ENCODE results near the gene ABLIM3.
"Not testable (repeated sequence)": the region's sequence is repeated elsewhere in the genome, so short reads cannot be mapped to it uniquely, and the experiment has no call there.

Gene ABLIM3

GRCh38 chr5:149260761-149261160, 119.5 kb downstream of the ABLIM3 start:
- peaks cover 12% of the 10 kb centered on the region for H3K27me3 ChIP-seq (ENCODE audit: low read depth)
- in situ Hi-C loops (cut with MboI; ENCODE audit: low sequenced_read_pairs): no loop called here
- no peaks in the 10 kb centered on the region for H3K9me3 ChIP-seq
- no peaks in the 10 kb centered on the region for H3K36me3 ChIP-seq (replicated peaks)
- H3K4me1 ChIP-seq: no peaks in the 10 kb centered on the region
- no peak overlapping the region for H3K4me3 ChIP-seq
- no peak for DNase-seq (ENCODE audit: low spot score in 2 of 2)

DNA sequence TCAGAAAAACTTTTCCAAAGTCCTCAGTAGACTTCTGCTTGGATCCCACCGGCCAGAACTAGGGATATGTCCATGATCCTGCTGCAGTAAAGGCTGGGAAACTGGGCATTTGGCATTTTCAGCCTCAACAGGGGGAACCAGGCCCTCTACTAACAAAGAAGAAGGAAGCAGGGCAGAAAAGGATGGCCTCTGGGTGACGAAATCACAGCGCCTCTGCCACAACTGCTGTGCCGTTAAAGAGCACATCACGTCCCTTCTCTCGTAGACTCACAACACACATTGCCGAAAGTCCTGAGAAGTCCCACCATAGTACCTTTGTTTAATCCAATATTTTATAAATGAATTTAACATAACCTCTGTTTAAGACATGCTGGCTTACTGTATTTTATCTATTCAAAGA, 120.0 kb downstream of the ABLIM3 start:
- peaks cover 12% of the 10 kb centered on the region for H3K27me3 ChIP-seq (ENCODE audit: low read depth)
- no peaks in the 10 kb centered on the region for H3K9me3 ChIP-seq
- in situ Hi-C loops (cut with MboI; ENCODE audit: low sequenced_read_pairs): no loop called here
- no peaks in the 10 kb centered on the region for H3K36me3 ChIP-seq (replicated peaks)
- H3K4me3 ChIP-seq: no peak overlapping the region
- DNase-seq (ENCODE audit: low spot score in 2 of 2): no peak
- H3K4me1 ChIP-seq: no peaks in the 10 kb centered on the region

- no peaks in the 10 kb centered on the region for H3K4me1 ChIP-seq
- no peaks in the 10 kb centered on the region for H3K9me3 ChIP-seq
- H3K4me3 ChIP-seq: no peak overlapping the region
- no peaks in the 10 kb centered on the region for H3K36me3 ChIP-seq (replicated peaks)
- in situ Hi-C loops (cut with MboI; ENCODE audit: low sequenced_read_pairs): no loop called here
- peaks cover 9% of the 10 kb centered on the region; the same call in 1 of the 2 replicates for H3K27me3 ChIP-seq (ENCODE audit: low read depth)
- no peak for DNase-seq (ENCODE audit: low spot score in 2 of 2)
Measured at GRCh38 chr5:149262315-149262714, 121.0 kb downstream of the ABLIM3 start.

DNA sequence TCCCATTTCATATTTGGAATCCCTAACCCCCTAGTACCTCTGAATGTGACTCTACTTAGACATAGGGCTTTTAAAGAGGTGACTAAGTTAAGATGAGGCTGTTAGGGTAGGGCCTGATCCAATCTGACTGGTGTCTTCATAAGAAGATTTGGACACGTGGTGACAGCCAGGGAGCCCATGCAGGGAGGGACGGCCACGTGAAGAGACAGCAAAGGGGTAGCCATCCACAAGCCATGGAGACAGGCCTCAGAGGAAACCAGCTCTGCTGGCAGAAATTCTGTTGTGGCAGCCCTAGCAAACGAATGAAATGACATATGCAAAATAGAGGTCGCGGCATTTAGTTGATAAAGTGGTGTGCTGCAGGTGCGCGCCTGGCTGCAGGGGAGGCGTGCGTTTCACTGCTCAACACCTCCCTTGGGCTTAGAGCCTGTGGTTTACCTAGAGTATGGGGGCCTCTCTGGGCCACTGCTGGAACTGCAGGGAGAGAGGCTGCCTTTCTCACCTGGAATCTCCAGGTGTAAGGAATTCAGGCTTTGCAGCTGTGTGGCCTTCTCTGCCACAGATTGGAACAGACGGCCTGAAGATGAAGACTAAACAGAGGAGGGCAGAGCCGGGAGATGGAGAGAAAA, 123.3 kb downstream of the ABLIM3 start:
- Histone ChIP-seq H3K36me3 (replicated peaks) (no peaks in the 10 kb centered on the region), H3K9me3 (peaks cover 6% of the 10 kb centered on the region; the same call in 1 of the 2 replicates), H3K27me3 (ENCODE audit: low read depth) (peaks cover 9% of the 10 kb centered on the region; the same call in 1 of the 2 replicates), H3K4me1 (no peaks in the 10 kb centered on the region), H3K4me3 (no peak overlapping the region)
- in situ Hi-C loops (cut with MboI; ENCODE audit: low sequenced_read_pairs): no loop called here
- DNase-seq (ENCODE audit: low spot score in 2 of 2): peak in 1 of 2 experiments; percentile 34

- no peak for DNase-seq (ENCODE audit: low spot score in 2 of 2)
- no peaks in the 10 kb centered on the region for H3K4me1 ChIP-seq
- peaks cover 8% of the 10 kb centered on the region; the same call in 1 of the 2 replicates for H3K27me3 ChIP-seq (ENCODE audit: low read depth)
- in situ Hi-C loops (cut with MboI; ENCODE audit: low sequenced_read_pairs): no loop called here
- no peaks in the 10 kb centered on the region for H3K36me3 ChIP-seq (replicated peaks)
- no peak overlapping the region for H3K4me3 ChIP-seq
- peaks cover 6% of the 10 kb centered on the region; the same call in 1 of the 2 replicates for H3K9me3 ChIP-seq
Measured at GRCh38 chr5:149265068-149265465, 123.8 kb downstream of the ABLIM3 start.

DNA sequence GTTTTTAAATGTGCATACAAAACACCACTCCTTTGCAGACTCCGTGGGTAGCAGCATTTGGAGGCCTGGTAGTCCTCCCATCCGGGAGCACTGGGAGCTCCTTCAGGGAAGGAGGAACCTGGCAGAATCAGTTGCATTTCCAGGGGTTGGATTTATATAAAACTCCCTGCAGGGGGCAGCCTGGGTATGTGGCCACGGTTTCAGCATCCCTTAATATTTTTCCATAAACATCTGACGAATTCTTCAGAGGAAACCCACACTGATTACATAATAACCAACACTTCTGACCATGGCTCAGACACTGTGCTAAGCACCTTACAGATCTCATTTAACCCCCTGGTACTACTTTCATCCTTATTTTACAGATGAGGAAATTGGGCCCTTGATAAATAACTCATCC, 124.3 kb downstream of the ABLIM3 start:
- H3K4me3 ChIP-seq: no peak overlapping the region
- H3K4me1 ChIP-seq: no peaks in the 10 kb centered on the region
- no peaks in the 10 kb centered on the region for H3K36me3 ChIP-seq (replicated peaks)
- peak in 1 of 2 experiments; percentile 10 for DNase-seq (ENCODE audit: low spot score in 2 of 2)
- in situ Hi-C loops (cut with MboI; ENCODE audit: low sequenced_read_pairs): no loop called here
- peaks cover 5% of the 10 kb centered on the region; the same call in 1 of the 2 replicates for H3K27me3 ChIP-seq (ENCODE audit: low read depth)
- H3K9me3 ChIP-seq: peaks cover 6% of the 10 kb centered on the region; the same call in 1 of the 2 replicates

DNA sequence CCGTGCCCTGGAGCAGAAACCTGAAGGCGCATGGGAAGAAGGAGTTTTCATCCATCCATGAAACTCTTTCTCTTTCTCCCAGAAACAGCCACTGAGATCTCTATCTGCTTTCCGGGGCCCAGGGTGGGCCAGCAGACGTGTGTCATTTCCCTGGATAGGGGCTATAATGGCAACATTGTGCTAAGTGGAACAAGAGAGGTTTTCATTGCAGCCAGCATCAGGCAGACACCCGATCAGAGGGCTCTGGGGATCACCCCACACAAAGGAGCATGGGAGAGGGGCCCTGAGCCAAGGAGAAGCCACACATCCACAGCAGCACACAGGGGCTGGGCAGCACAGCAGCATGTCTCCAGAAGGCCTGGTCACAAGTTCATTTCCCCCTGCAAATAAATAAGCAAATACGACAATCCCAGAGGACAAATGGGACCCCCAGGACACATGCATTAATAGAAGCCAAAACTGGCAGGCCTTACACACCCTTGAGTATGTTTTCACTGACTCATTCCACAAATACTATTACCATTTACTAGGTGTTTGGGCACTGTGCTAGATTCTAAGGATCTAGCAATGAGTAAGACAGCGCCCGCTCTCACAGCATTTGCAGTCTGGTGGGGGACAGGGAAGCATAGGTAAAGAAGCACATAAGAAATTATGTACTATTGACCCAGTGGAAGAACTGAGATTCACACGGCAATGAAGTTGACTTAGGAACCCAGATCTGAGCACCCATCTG, 126.1 kb downstream of the ABLIM3 start:
- in situ Hi-C loops (cut with MboI; ENCODE audit: low sequenced_read_pairs): no loop called here
- Histone ChIP-seq H3K9me3 (peaks cover 6% of the 10 kb centered on the region; the same call in 1 of the 2 replicates), H3K4me1 (peaks cover 1% of the 10 kb centered on the region), H3K4me3 (no peak overlapping the region), H3K27me3 (ENCODE audit: low read depth) (peaks cover 3% of the 10 kb centered on the region; the same call in 1 of the 2 replicates), H3K36me3 (replicated peaks) (no peaks in the 10 kb centered on the region)
- no peak for DNase-seq (ENCODE audit: low spot score in 2 of 2)

- Histone ChIP-seq H3K36me3 (replicated peaks) (no peaks in the 10 kb centered on the region), H3K4me3 (no peak overlapping the region), H3K4me1 (peaks cover 3% of the 10 kb centered on the region), H3K9me3 (peaks cover 6% of the 10 kb centered on the region; the same call in 1 of the 2 replicates), H3K27me3 (ENCODE audit: low read depth) (peaks cover 3% of the 10 kb centered on the region; the same call in 1 of the 2 replicates)
- in situ Hi-C loops (cut with MboI; ENCODE audit: low sequenced_read_pairs): no loop called here
- peak in 1 of 2 experiments; percentile 59 for DNase-seq (ENCODE audit: low spot score in 2 of 2)
Measured at GRCh38 chr5:149268928-149269557, 127.8 kb downstream of the ABLIM3 start.

DNA sequence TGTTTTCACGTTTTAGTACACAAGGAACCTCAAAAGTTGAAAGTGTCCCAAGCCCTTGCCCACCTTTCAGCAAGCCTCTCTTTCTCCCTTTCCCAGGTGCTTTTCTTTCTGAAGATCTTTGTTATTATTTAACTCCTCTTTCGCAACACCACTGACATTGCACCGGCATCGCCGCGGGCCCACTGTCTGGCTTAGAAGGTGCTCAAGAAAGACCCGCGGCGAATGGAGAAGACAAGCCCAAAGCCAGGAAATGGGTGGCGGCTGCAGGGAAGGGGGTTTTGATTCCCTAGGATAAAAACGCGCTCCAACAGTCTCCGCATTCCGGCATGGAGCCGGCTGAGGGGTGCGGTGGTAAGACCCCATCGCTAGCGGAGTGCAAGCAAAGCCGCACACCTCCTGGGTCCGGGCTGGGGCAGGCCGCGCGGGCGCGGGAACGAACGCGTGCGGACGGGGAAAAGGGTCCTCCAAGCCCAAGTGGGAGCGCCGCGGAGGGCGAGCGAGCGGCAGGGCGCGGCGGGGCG, 130.0 kb downstream of the ABLIM3 start:
- no peaks in the 10 kb centered on the region for H3K27me3 ChIP-seq (ENCODE audit: low read depth)
- H3K36me3 ChIP-seq (replicated peaks): no peaks in the 10 kb centered on the region
- in situ Hi-C loops (cut with MboI; ENCODE audit: low sequenced_read_pairs): no loop called here
- peak overlapping the region; percentile 24 for H3K4me3 ChIP-seq
- no peak for DNase-seq (ENCODE audit: low spot score in 2 of 2)
- peaks cover 6% of the 10 kb centered on the region; the same call in 1 of the 2 replicates for H3K9me3 ChIP-seq
- H3K4me1 ChIP-seq: peaks cover 3% of the 10 kb centered on the region

DNA sequence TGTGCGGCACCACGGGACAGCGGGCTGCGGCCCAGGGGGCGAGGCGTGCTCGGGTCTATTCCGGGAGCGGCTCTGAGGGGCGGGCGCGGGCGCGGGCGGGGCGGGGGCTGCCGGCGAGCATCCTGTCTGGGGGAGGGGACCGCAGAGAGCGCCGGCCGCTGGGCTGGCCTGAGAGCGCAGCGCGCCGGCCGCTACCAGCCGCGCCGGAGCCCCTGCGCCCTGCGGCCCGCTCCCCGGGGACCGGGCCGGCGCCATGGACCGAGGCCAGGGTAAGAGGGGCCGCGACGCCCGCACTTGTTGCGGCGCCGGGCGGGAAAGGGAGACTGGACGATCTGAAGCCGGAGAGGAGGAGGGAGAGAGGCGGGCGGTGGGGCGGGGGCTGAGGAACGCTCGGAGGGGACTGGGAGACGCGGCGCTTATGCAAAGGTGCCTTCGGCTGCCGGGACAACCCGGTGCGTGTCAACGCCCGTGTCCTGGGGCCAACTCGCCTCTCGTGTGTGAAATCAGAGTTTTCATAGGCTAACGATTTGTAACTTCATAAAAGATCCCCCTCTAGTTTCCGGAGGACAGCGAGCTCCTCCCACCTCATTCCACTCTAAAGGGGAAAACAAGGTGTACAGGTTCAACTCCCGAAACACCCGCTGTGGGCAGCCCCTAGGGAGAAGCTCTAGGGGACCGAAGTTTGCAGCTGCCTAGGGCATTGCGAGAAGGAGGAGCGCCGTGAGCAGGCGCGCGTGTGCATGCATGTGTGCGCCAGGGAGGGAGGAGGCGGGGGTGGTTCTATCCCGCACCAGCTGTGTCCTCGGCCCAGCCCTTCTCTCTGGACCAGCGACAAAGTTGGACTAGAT, 130.6 kb downstream of the ABLIM3 start, which contains the start of gene AFAP1L1:
Gene AFAP1L1, plus strand, starts transcription at position 144 of the 848 bp plus-strand sequence. Its CDS starts 110 bp downstream, at position 254.
- H3K9me3 ChIP-seq: peaks cover 6% of the 10 kb centered on the region; the same call in 1 of the 2 replicates
- no peaks in the 10 kb centered on the region for H3K36me3 ChIP-seq (replicated peaks)
- H3K4me3 ChIP-seq: peak within 1 kb of the TSS; percentile 44
- in situ Hi-C loops (cut with MboI; ENCODE audit: low sequenced_read_pairs): no loop called here
- DNase-seq (ENCODE audit: low spot score in 2 of 2): peak; percentile 37 to 73
- H3K27me3 ChIP-seq (ENCODE audit: low read depth): no peaks in the 10 kb centered on the region
- peaks cover 3% of the 10 kb centered on the region for H3K4me1 ChIP-seq

GRCh38 chr5:149272781-149273180, 131.5 kb downstream of the ABLIM3 start:
- H3K4me3 ChIP-seq: peak overlapping the region; percentile 44
- DNase-seq (ENCODE audit: low spot score in 2 of 2); H3K36me3 ChIP-seq (replicated peaks); H3K4me1 ChIP-seq; H3K27me3 ChIP-seq (ENCODE audit: low read depth); in situ Hi-C loops (cut with MboI; ENCODE audit: low sequenced_read_pairs); H3K9me3 ChIP-seq: not testable (repeated sequence)

DNA sequence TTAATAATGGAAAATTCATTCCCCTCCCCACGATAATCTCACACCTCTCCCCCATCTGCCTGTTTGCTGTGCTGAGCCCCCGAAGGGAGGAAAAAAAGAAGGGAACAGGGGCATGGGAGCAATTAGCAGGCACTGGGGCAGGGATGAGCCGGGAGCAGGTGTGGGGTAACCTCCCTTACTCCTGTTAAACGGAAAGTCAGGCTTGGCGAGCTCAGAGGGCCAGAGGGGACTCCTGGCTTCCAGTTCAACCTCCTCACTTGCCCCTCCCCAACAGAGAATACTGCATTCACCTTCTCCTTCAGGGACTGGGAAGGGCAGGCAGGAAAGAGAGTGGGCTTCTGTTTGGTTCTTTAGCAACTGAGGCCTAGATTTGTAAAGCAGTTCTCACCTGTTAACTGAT, 131.9 kb downstream of the ABLIM3 start:
- no peak for DNase-seq (ENCODE audit: low spot score in 2 of 2)
- no peaks in the 10 kb centered on the region for H3K36me3 ChIP-seq (replicated peaks)
- H3K4me1 ChIP-seq: peaks cover 3% of the 10 kb centered on the region
- peaks cover 3% of the 10 kb centered on the region; the same call in 1 of the 2 replicates for H3K9me3 ChIP-seq
- H3K4me3 ChIP-seq: no peak overlapping the region
- in situ Hi-C loops (cut with MboI; ENCODE audit: low sequenced_read_pairs): no loop called here
- no peaks in the 10 kb centered on the region for H3K27me3 ChIP-seq (ENCODE audit: low read depth)

DNA sequence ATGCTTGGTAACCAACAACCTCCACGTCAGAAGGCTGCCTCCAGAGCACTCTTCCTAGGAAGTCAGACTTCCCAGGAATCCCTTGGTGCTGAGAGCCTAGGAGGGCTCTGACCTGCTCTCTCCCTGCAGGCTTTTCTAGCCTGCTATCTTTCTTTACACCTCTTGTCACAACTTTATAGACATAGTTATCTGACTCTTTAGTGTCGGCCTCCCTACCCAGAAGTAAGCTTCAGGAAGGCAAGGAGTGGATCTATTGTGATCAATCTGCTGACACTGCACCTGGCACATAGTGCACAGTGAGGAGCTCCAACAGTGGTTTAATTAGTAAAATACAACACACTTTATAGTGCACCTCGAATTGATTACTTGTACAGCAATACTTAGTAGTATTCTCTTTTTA, 132.7 kb downstream of the ABLIM3 start:
- DNase-seq (ENCODE audit: low spot score in 2 of 2): no peak
- no peaks in the 10 kb centered on the region for H3K9me3 ChIP-seq
- in situ Hi-C loops (cut with MboI; ENCODE audit: low sequenced_read_pairs): no loop called here
- peaks cover 3% of the 10 kb centered on the region for H3K4me1 ChIP-seq
- H3K27me3 ChIP-seq (ENCODE audit: low read depth): no peaks in the 10 kb centered on the region
- no peaks in the 10 kb centered on the region for H3K36me3 ChIP-seq (replicated peaks)
- H3K4me3 ChIP-seq: no peak overlapping the region

Data from HAP-1 (cell line).